Measurements from ENCODE around the gene KAZALD1. TPM values are rescaled to one million over a fixed set of nuclear protein-coding genes. Genes with fewer than 3 reads are reported as not detected.

KAZALD1 gene
- total RNA-seq, 2 donors from 2014 or later = 7.1 to 7.2 TPM

DNA sequence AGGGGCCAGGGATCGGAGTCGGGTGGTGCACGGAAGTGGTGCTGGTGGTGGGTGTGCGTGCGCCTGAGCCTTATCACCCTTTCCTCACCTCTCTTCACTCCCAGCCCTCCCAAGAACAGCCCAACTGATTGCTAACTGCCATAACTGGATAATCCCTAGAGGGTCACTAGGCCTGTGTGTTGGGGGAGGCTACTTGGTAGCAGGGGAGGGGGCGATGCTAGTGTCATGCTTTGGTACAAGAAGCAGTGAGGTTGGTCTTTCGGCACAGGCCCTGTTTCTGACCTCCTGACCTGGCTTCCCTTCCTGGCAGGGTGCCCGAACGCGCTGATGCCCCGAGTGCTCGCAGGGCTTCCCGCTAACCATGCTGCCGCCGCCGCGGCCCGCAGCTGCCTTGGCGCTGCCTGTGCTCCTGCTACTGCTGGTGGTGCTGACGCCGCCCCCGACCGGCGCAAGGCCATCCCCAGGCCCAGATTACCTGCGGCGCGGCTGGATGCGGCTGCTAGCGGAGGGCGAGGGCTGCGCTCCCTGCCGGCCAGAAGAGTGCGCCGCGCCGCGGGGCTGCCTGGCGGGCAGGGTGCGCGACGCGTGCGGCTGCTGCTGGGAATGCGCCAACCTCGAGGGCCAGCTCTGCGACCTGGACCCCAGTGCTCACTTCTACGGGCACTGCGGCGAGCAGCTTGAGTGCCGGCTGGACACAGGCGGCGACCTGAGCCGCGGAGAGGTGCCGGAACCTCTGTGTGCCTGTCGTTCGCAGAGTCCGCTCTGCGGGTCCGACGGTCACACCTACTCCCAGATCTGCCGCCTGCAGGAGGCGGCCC, 652 bp downstream of the KAZALD1 start:
- intact Hi-C loops (cut with DNase I) = no loop called here
- DNase-seq (peak; percentile 66), ATAC-seq (peak; percentile 10 to 16)

DNA sequence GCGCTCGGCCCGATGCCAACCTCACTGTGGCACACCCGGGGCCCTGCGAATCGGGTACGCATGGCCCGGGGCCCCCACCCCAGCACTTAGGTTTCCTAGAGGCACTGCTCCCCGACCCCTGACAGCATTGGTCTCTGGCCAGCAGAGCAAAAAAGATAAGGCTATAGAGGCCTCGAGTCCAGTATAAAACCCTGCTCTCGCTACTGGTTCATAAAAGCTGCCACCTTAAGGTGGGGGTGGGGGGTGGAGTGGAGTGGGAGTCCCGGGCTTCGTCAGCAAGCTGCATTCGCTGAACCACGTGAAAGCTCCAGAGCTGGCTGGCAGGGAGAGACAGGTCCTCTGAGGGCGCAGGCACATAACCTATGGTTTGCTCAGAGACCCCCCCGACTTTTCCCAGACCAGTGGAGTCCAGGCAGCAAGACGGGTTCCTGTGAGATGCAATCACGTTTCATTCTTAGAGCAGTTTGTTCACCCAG, 1.3 kb downstream of the KAZALD1 start:
- DNase-seq (no peak), ATAC-seq (no peak)
- intact Hi-C loops (cut with DNase I) = no loop called here

DNA sequence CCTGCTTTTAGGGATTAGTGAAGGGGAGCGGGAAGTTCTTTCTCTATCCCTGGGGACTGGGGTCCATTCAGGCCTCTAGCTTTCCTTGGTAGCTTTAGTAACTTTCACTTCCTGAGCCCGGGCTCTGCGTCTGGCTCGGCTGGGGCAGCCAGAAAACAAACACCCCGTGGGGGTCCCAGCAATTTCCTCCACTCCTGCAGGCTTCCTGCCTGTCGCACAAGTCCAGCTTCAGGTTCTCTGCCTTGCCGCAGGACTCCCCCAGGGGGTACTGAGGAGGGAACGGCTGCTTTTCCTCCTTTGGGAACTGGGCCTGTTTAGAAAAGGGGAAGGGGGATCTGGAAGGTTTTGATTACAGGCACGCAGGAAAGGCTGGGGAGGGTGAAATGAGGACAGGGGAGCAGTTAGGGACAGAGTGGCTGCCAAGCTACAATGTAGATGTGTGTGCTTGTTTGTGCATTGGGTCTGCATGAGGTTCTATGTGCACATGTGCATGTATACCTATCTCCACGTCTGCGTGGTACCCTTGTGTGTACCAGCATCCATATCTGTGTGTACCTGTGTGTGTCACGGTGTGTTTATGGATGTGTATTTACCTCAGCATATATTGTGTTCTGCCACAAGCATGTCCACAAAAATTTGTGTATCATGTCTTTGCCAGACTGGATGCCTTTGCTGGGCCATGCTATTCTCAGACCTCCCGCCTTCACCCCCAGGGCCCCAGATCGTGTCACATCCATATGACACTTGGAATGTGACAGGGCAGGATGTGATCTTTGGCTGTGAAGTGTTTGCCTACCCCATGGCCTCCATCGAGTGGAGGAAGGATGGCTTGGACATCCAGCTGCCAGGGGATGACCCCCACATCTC, 2.0 kb downstream of the KAZALD1 start:
- ATAC-seq (no peak), DNase-seq (no peak)
- intact Hi-C loops (cut with DNase I) = no loop called here

DNA sequence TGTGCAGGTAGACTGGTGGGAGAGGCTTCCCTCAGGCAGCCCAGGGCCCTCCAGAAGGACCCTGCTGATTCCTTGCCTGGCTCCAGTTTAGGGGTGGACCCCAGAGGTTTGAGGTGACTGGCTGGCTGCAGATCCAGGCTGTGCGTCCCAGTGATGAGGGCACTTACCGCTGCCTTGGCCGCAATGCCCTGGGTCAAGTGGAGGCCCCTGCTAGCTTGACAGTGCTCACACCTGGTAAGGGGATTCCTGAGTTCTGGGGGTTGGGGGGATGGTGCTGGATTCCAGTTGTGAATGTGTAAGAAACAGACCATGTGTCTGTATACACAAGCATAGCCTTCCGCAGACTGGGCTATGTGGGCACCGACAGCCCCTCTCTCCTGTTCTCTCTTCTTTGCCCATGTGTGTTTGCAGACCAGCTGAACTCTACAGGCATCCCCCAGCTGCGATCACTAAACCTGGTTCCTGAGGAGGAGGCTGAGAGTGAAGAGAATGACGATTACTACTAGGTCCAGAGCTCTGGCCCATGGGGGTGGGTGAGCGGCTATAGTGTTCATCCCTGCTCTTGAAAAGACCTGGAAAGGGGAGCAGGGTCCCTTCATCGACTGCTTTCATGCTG, 2.7 kb downstream of the KAZALD1 start:
- DNase-seq = no peak
- intact Hi-C loops (cut with DNase I) = no loop called here
- no peak for ATAC-seq

DNA sequence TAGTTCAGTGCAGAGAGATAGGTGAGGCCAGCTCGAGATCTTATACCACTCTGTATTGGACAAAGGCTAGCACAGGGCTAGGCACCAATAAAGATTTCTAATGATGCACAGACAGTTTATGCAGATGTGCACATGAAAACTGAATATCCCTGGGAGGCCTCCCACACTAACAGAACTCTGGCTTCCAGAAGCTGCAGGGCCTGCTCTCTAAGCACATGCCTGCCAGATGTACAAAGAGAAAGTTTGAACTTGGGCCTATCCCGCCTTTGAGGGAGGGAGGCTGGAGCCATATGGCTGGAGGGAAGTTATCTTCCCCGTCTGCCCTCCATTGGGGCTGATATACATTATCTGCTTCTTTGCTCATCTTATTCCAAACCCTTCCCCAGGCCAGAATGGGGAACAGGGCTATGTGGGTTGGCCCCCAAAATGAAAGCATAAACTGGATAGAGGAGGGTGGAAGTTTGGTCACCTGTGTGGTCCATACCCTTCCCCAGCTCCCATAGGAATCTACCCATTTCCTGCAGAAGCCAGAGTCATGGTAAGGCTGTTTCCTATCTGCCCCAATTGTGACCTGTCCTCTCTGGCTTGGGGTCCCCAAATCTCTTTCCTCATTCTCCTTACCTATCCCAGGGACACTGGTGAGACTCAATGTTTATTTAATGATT, 3.8 kb downstream of the KAZALD1 start:
- DNase-seq = no peak
- no peak for ATAC-seq
- intact Hi-C loops (cut with DNase I) = no loop called here

DNA sequence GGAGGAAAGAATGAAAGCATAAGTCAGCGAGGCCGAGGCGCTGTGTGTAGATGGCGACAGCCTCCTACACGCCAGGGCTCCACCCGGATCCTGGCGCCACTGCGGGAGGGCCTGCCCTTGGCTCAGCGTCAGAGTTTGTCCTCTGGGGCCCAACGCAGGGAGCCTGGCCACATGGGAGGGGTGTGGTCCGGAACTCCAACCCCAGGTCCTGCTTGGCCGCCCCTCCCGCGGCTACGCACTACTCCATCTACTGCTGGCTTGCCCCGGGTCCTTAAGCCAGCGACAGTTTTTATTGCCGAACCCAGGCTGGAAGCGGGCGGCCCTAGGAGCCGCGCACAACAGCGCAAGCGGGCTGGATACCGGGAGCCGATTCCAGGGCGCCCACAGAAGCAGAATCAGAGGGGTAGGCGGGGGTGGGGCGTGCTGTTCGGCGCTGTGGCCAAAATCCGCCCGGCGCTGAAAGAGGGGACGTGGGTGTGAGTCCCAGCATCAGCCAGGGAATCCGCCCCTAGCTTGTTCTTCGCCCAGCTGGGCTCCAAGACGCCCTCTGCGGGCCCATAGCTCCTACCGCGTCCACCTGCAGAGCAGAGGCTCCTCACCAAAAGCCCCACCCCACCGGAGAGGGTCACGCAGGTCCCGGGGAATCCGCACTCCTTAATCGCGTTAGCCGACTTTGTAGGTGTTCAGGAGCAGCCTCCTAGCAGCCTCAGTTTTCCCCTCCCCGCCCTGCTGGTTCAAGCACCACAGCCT, 4.5 kb downstream of the KAZALD1 start:
- DNase-seq (peak; percentile 86), ATAC-seq (peak; percentile 28 to 52)
- intact Hi-C loops (cut with DNase I) = no loop called here

DNA sequence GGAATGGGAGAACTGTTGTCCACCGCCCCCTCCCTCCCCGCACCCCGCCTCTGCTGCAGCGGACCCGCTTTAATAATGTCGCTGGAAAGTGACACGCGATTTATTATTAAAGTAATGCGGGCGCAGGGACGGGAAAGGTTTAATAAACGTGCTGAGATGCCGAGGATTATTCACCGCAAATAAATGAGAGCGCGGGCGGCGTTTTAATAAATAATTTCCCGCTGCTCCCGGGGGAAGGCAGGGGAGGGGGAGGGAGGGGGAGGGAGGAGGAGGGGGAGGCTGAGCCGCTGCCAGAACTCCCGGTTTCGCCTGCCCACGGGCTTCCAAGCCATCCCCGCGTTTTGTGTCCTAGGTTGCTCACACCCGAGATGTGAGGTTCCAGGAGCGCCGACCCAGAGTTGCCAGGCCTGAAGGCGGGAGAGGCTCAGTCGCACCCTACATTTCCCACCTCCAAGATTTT, 5.1 kb downstream of the KAZALD1 start:
- intact Hi-C loops (cut with DNase I) = no loop called here
- ATAC-seq (peak; percentile 1 to 3), DNase-seq (peak; percentile 33)

DNA sequence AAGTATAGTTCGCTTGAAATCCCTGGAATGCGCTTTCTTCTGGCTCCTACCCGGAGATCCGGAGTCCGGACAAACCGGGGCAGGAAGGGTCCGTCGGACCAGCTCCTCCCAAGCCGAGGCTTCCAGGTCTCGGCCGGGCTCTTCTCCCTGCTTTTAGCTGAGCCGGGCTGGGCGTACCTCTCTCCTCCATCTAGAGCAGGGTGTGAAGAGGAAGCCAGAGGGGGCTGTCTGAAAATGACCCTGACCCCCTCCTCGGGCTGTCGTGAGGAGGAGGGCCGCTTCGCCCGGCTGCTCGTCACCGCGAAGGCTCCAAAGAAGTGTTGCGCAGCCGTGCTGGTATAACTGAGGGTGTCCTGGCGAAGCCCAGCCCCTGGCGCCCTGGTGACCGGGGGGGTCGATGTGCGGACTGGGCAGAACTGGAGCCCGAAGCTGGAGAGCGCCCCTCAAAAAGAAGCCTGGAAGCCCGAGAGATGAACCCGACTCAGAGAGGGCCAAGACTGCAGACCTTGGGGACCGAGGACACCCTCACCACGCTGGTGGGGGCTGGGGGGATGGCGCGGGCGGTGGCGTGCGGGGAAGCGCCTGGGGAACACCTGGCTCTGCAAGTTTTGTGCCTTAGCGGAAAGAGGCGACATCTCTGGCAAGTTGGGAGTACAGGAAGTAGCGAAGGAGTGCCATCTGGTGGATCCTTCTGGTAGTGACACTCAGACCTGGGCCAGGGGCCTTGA, 5.7 kb downstream of the KAZALD1 start:
- peak; percentile 77 for DNase-seq
- peak; percentile 53 to 59 for ATAC-seq
- intact Hi-C loops (cut with DNase I) = no loop called here

DNA sequence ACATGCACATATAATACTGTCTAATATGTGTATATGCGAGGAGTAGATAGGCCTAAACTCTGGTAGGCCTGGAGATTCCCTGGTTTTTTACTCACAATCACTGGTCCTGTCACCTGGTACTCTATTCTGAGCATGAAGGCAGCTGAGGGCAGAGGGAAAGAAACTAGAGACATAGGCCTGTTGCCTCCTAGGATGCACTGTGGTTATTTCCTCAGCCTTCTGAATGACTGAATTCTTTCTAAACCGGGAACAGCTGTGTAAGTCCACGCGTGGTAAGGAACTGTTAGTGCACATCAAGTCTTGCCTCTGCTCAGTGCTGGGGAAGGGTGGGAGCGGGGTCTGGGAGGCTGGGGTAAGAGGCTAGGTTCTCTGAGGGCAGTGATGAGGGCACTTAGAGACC, 7.7 kb downstream of the KAZALD1 start:
- no peak for DNase-seq
- intact Hi-C loops (cut with DNase I) = no loop called here
- no peak for ATAC-seq

DNA sequence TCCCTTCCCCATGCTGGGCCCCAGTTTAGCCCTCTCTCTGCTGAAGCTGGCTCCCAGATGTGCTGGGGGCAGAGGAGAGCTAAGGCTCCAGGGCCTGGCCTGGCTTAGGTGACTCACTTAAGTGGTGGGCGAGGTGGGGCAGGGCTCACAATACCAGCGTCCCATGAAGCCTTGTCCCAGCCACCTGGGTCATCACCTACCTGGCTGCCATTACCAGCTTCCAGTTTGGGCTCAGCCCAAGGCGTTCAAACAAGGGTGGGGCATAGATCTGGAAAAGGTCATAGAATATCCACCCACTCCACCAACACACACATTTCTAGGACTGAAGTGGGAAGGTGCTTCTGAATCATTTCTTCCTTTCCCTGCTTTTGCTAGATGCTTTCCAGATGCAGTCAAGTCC, 8.3 kb downstream of the KAZALD1 start:
- no peak for ATAC-seq
- DNase-seq = no peak
- intact Hi-C loops (cut with DNase I) = no loop called here

DNA sequence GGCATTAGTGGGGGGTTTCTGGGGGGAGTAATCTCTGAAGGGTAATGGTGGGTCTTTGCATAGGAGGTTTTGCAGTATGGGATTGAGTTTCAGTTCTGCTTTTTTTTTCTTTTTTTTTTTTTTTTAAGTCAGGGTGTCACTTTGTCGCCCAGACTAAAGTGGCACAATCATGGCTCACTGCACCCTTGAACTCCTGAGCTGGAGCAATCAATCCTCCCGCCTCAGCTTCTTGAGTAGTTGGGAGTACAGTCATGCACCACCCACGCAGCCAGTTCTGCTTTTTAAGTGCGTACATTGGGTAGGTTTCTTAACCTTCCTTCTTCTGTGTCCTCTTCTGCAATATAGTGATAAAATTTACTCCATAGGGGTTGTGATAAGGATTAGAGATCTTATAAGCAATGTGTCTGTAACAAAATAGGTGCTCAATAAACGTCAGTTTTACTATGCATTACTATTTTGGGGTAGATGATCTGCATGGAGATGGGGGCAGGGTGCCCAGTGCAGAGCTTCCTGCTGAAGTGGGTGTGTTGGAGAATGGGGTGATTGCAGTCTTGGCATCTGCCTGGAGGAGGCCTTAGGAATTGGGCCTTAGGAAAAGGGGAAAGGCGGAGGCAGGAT, 9.6 kb downstream of the KAZALD1 start:
- peak in 1 of 2 donors; percentile 14 for ATAC-seq
- no peak for DNase-seq
- intact Hi-C loops (cut with DNase I) = no loop called here

DNA sequence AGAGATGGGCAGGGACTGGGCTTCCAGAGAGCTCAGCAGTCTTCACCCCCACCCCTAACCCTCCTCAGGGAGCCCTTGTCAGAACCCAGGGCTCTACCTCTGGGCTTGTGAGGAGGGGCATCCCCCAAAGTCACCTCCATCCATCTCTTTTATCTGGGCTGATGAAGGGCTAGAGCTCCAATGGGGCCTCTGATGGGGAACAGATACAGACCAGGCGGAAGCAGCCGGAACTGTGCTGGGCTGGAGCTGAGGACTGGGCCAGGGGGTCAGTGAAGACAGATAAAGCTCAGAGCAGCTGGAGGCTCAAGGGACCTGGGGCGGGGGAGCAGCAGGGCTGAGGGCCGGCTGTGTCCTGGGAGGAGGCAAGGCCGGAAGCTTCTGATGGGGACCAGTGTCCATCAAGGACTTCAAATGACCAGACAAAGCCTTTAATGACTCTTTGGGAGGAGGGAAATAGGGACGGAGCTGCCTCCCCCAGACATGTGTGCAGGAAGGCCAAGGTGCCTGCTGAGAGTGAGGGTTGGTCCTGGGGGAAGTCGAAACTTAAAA, 10.2 kb downstream of the KAZALD1 start:
- intact Hi-C loops (cut with DNase I) = no loop called here
- no peak for DNase-seq
- no peak for ATAC-seq

DNA sequence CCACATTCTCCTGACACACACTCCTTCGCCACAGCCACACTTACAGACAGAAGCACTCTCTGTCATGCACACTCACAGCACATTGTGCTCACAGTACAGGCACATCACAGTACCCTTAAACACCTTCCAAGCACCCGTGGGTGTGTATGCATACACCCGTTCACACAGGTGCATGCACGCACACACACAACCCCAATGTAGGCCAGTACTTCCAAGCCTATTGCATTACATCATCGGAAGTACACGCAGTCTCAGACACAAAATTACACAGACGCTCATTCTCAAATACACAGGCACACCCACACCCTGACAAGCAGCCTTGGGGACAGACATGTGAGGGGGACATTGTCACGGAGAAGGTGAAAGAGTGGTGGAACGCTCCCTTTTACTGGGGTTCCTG, 11.1 kb downstream of the KAZALD1 start:
- no peak for DNase-seq
- ATAC-seq = no peak
- intact Hi-C loops (cut with DNase I) = no loop called here

DNA sequence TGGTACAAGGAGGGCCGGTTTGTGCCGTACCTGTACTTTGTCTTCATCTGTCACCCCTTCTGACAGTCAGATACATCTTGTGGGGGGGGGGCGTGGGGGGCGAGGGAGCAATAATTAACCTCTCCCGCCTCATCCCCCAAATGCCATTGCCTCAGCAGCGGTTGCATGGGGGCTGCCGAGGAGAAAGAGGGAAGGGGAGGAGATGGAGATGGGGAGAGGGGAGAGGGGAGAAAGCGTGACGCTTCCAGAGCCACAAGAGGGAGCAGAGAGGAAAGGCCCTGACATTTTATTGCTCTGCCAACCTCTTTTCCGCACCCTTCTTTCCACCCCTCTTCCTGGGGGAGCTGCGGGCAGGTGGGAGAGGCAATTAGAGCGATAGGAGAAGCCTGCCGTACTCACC, 11.8 kb downstream of the KAZALD1 start:
- ATAC-seq (no peak), DNase-seq (no peak)
- intact Hi-C loops (cut with DNase I) = no loop called here

DNA sequence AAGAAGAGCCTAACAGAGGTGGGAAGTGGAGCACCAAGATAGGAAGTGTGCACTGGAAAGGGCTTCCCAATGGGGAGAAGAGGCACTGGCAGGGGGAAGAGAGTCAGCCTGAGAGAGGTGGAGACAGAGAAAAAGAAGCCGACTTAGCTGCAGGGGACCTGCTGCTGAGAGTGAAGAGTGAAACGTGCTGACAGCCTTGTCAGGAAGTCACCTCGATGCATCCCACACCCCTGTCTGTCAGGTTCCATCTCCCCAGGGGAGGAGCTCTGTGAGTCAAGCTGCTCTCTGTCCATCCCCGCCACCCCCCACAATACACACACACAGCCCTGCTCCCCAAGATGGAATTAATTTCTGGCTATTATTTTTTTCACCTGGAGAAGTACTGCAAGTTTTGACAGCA, 14.0 kb downstream of the KAZALD1 start:
- DNase-seq (no peak), ATAC-seq (no peak)
- intact Hi-C loops (cut with DNase I) = no loop called here

DNA sequence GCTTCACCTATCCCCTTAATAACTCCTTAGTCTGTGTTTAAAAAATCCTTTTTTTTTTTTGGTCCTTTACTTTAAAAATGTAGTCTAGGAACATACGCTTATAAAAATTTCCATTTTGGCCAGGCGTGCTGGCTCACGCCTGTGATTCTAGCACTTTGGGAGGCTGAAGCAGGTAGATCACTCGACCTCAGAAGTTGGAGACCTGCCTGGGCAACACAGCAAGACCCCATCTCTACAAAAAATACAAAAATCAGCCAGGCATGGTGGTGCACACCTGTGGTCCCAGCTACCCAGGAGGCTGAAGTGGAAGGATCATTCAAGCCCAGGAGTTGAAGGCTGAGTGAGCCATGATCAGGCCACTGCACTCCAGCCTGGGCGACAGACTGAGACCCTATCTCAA, 14.8 kb downstream of the KAZALD1 start:
- DNase-seq = no peak
- intact Hi-C loops (cut with DNase I) = no loop called here
- ATAC-seq = no peak

DNA sequence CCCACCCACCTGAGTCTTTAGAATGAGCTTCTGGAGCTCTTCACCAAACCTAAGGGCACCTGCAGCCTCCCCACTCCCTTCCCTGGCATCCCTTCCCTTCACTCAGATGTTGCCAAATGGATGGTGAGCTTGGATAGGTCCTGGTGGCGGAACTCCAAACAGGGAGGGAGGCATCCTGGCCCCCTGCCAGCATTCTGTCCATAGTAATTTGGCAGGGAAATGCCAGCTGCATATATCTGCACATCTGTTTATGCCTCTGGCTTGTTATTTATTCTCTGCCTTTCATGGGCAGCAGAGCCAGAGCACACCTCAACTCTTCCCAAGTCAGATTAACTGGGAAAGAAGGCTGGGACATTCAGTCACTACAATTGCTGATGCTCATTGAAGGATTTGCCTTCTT, 18.1 kb downstream of the KAZALD1 start:
- ATAC-seq = no peak
- no peak for DNase-seq
- intact Hi-C loops (cut with DNase I) = no loop called here
